ENCODE measurements around the gene ILKAP. TPM values are rescaled to one million over a fixed set of nuclear protein-coding genes. Genes with fewer than 3 reads are reported as not detected.

Gene ILKAP
- total and polyA plus RNA-seq, 2 experiments from 2014 or later, result 25.7 to 81.9 TPM

- no peak for DNase-seq (ENCODE audit: low read depth in 1 of 2, low spot score in 1 of 2)
- H3K4me1 ChIP-seq (ENCODE audit: low read depth), result no peaks in the 10 kb centered on the region
- no peak overlapping the region for H3K27ac ChIP-seq
- TF ChIP-seq CTCF (IDR thresholded peaks at IDR 0.05; ENCODE audit: low read depth, low read length), result no peak
- H3K36me3 ChIP-seq, result peaks cover 26% of the 10 kb centered on the region
- no peaks in the 10 kb centered on the region for H3K9me3 ChIP-seq (ENCODE audit: low read depth)
- H3K27me3 ChIP-seq, result peaks cover 22% of the 10 kb centered on the region
- no peak overlapping the region for H3K4me3 ChIP-seq
Observed at GRCh38 chr2:238168196-238169047, 35.1 kb downstream of the ILKAP start.

GRCh38 chr2:238167761-238168160 lies 35.7 kb downstream of the ILKAP start:
- Histone ChIP-seq H3K27ac (no peak overlapping the region), H3K27me3 (peaks cover 28% of the 10 kb centered on the region), H3K4me3 (no peak overlapping the region), H3K4me1 (ENCODE audit: low read depth) (no peaks in the 10 kb centered on the region), H3K9me3 (ENCODE audit: low read depth) (no peaks in the 10 kb centered on the region), H3K36me3 (peaks cover 22% of the 10 kb centered on the region)
- peak in 1 of 2 donors; percentile 19 for DNase-seq (ENCODE audit: low read depth in 1 of 2, low spot score in 1 of 2)
- no peak for TF ChIP-seq CTCF (IDR thresholded peaks at IDR 0.05; ENCODE audit: low read depth, low read length)

GRCh38 chr2:238167344-238167715 lies 36.2 kb downstream of the ILKAP start:
- TF ChIP-seq CTCF (IDR thresholded peaks at IDR 0.05; ENCODE audit: low read depth, low read length), result no peak
- H3K9me3 ChIP-seq (ENCODE audit: low read depth), result no peaks in the 10 kb centered on the region
- H3K4me1 ChIP-seq (ENCODE audit: low read depth), result no peaks in the 10 kb centered on the region
- DNase-seq (ENCODE audit: low read depth in 1 of 2, low spot score in 1 of 2), result no peak
- H3K27ac ChIP-seq, result no peak overlapping the region
- peaks cover 32% of the 10 kb centered on the region for H3K27me3 ChIP-seq
- H3K36me3 ChIP-seq, result peaks cover 17% of the 10 kb centered on the region
- no peak overlapping the region for H3K4me3 ChIP-seq

GRCh38 chr2:238166391-238167343 lies 36.8 kb downstream of the ILKAP start:
- no peak for DNase-seq (ENCODE audit: low read depth in 1 of 2, low spot score in 1 of 2)
- Histone ChIP-seq H3K9me3 (ENCODE audit: low read depth) (no peaks in the 10 kb centered on the region), H3K4me1 (ENCODE audit: low read depth) (no peaks in the 10 kb centered on the region), H3K4me3 (no peak overlapping the region), H3K27ac (no peak overlapping the region), H3K36me3 (peaks cover 15% of the 10 kb centered on the region), H3K27me3 (peaks cover 39% of the 10 kb centered on the region)
- no peak for TF ChIP-seq CTCF (IDR thresholded peaks at IDR 0.05; ENCODE audit: low read depth, low read length)

- DNase-seq (ENCODE audit: low read depth in 1 of 2, low spot score in 1 of 2), result no peak
- Histone ChIP-seq H3K9me3 (ENCODE audit: low read depth) (no peaks in the 10 kb centered on the region), H3K27ac (no peak overlapping the region), H3K36me3 (peaks cover 8% of the 10 kb centered on the region), H3K4me1 (ENCODE audit: low read depth) (no peaks in the 10 kb centered on the region), H3K27me3 (peaks cover 52% of the 10 kb centered on the region), H3K4me3 (no peak overlapping the region)
- TF ChIP-seq CTCF (IDR thresholded peaks at IDR 0.05; ENCODE audit: low read depth, low read length), result no peak
Observed at GRCh38 chr2:238165288-238165921, 38.1 kb downstream of the ILKAP start.
